Esophagus muscularis mucosa (tissue), 3 donors: ENCODE measurements around the gene SEC61A1.

Experiments used
- EP300 ChIP-seq: sonication (generic); formaldehyde crosslinking; IDR thresholded peaks from one replicate; pipeline ENCODE4 v1.6.1; 2017; ENCODE audit warnings: antibody characterized with exemption
- TF ChIP-seq, protein P1 (sequence below), 3 experiments: fragments of 200-600 bp in 2 of 3; fragments of 450-650 bp in 1 of 3; sonication (generic) in 2 of 3; IDR thresholded peaks; one replicate each; pipeline ENCODE4 v1.5.1; 2017 to 2019; ENCODE audit warnings: antibody characterized with exemption in 3 of 3, mild to moderate bottlenecking in 2 of 3, moderate library complexity in 1 of 3

GRCh38 chr3:128073185-128073725, 21.0 kb downstream of the SEC61A1 start:
- TF ChIP-seq, protein P1, sequence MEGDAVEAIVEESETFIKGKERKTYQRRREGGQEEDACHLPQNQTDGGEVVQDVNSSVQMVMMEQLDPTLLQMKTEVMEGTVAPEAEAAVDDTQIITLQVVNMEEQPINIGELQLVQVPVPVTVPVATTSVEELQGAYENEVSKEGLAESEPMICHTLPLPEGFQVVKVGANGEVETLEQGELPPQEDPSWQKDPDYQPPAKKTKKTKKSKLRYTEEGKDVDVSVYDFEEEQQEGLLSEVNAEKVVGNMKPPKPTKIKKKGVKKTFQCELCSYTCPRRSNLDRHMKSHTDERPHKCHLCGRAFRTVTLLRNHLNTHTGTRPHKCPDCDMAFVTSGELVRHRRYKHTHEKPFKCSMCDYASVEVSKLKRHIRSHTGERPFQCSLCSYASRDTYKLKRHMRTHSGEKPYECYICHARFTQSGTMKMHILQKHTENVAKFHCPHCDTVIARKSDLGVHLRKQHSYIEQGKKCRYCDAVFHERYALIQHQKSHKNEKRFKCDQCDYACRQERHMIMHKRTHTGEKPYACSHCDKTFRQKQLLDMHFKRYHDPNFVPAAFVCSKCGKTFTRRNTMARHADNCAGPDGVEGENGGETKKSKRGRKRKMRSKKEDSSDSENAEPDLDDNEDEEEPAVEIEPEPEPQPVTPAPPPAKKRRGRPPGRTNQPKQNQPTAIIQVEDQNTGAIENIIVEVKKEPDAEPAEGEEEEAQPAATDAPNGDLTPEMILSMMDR (IDR thresholded peaks at IDR 0.05) = no peak
- TF ChIP-seq EP300 = no peak
